NCI-H446 treated with DMSO at 0.1 percent for 48 hours (cell line): ENCODE measurements around the gene GOLPH3L.
"Not testable (repeated sequence)": the region's sequence is repeated elsewhere in the genome, so short reads cannot be mapped to it uniquely, and the experiment has no call there.

Source experiments
- DNase-seq: peaks from one replicate; lab custom pipeline; 2025; lab: John Stamatoyannopoulos, UW

Gene GOLPH3L

GRCh38 chr1:150615346-150616201 lies 81.4 kb downstream of the GOLPH3L start:
- DNase-seq = no peak

GRCh38 chr1:150613061-150613920 lies 83.7 kb downstream of the GOLPH3L start:
- no peak for DNase-seq

GRCh38 chr1:150612014-150612345 lies 85.0 kb downstream of the GOLPH3L start:
- no peak for DNase-seq

GRCh38 chr1:150610576-150610975 lies 86.4 kb downstream of the GOLPH3L start:
- DNase-seq = no peak

GRCh38 chr1:150609732-150610131 lies 87.2 kb downstream of the GOLPH3L start:
- DNase-seq = no peak

- no peak for DNase-seq
Observed at GRCh38 chr1:150606463-150607142, 90.4 kb downstream of the GOLPH3L start.

GRCh38 chr1:150605451-150605731 lies 91.6 kb downstream of the GOLPH3L start:
- not testable (repeated sequence) for DNase-seq

- no peak for DNase-seq
Observed at GRCh38 chr1:150604226-150604588, 92.7 kb downstream of the GOLPH3L start.

- DNase-seq = no peak
Observed at GRCh38 chr1:150603711-150604110, 93.2 kb downstream of the GOLPH3L start.

GRCh38 chr1:150602372-150602771 lies 94.6 kb downstream of the GOLPH3L start:
- DNase-seq = not testable (repeated sequence)

- no peak for DNase-seq
Observed at GRCh38 chr1:150601540-150601939, 95.4 kb downstream of the GOLPH3L start.

- not testable (repeated sequence) for DNase-seq
Observed at GRCh38 chr1:150598346-150598745, 98.6 kb downstream of the GOLPH3L start.

- no peak for DNase-seq
Observed at GRCh38 chr1:150596976-150597375, 100.0 kb downstream of the GOLPH3L start.
